HG03039 (cell line): ENCODE results near the gene FSTL4.

Source experiments
- ATAC-seq: cut with Tn5 transposase; IDR thresholded peaks from one replicate; pipeline ENCODE4 v1.9.1; 2021; ENCODE audit warnings: mild to moderate bottlenecking, moderate library complexity; ENCODE audit not compliant: unreplicated experiment

The FSTL4 gene

GRCh38 chr5:133332439-133333024 is 279.8 kb downstream of the FSTL4 start:
- no peak for ATAC-seq

GRCh38 chr5:133331941-133332340 is 280.4 kb downstream of the FSTL4 start:
- ATAC-seq: no peak

DNA sequence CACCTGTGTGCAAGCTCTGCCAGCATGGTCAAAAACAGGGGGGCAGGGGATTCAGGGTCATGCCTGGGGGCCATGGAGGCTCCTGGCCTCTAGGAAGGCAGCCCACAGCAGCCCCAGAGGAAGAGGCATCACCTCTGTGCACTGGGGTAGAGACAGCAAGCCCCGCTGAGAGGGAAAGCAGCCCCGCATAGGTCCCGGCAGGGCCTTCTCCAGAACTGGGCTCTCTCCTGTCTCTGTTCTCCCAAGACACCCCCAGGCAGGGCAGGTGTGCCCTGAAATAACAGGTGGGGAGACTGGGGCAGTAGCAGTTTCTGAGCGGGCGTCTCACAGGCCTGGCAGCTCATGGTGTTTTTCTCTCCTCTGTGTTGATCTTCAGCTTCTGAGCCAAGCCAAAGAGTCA is 281.4 kb downstream of the FSTL4 start:
- no peak for ATAC-seq

- no peak for ATAC-seq
Measured at GRCh38 chr5:133328800-133329199, 283.5 kb downstream of the FSTL4 start.

DNA sequence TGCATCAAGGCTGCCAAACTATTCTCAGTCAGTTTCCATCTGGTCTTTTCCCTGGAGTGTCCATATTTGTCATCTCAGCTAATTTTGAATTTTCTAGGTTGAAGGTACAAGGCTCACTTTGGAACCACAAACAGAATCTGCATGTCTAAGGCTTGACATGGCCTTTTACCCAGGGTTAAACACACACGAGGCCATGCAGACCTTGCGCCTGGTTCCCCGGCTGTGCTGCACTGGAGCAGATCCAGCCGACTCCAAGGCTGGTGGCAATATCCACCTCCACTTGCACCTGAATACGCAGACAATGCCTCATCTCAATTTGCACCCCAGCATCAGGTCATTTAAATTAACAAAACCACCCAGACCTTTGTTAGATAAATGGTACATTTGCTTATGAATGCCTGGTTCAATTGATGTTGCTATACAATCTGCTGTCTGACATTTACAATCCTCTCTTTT is 284.4 kb downstream of the FSTL4 start:
- ATAC-seq: no peak

DNA sequence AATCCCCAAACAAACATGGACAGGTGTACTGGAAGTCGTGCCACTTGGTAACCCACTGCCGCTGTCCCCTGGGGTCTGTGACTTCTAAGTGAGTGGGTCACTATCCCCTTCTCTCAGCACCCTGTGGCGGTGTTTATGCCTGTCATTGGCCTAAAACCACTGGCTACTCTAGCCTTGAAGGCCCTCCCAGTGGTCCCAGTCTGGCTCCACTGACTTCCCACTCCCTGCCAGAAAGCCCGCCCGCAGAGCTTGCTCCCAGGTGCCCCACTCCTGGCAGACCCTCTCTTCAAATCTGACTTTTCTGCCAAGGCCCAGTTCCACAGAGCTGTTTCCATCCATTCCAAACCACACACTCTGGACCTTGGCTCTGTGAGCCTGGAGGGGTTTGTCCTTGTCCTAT is 286.0 kb downstream of the FSTL4 start:
- no peak for ATAC-seq

- no peak for ATAC-seq
Measured at GRCh38 chr5:133325864-133326263, 286.5 kb downstream of the FSTL4 start.

GRCh38 chr5:133324926-133325325 is 287.4 kb downstream of the FSTL4 start:
- ATAC-seq: no peak

- ATAC-seq: no peak
Measured at GRCh38 chr5:133323494-133324457, 288.6 kb downstream of the FSTL4 start.

GRCh38 chr5:133322743-133323142 is 289.6 kb downstream of the FSTL4 start:
- ATAC-seq: no peak

GRCh38 chr5:133321833-133322420 is 290.4 kb downstream of the FSTL4 start:
- ATAC-seq: no peak

DNA sequence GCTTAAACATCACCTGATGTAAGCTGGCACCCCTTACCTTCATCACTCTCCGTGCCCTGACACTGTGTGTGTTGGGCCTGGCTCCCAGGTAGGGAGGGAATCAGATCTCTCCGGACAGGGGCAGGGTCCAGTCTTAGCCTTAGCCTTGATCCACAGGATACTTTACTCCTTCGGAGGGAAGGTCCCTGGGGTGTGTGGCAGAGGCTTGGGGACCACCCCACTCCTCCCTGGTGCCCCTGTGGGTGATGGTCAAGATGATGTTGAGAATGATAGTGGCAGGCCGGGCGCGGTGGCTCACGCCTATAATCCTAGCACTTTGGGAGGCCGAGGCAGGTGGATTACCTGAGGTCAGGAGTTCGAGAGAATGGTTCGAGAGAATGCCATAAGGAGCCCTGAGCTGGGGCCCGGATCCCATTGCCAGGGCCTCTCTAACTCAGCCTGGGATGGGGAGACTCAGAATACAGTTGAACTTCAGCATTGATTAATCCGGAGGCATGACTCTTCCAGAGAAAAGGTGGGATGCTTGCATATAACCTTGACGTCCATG is 291.0 kb downstream of the FSTL4 start:
- ATAC-seq: no peak

- no peak for ATAC-seq
Measured at GRCh38 chr5:133319905-133320520, 292.3 kb downstream of the FSTL4 start.

- no peak for ATAC-seq
Measured at GRCh38 chr5:133319244-133319643, 293.1 kb downstream of the FSTL4 start.

DNA sequence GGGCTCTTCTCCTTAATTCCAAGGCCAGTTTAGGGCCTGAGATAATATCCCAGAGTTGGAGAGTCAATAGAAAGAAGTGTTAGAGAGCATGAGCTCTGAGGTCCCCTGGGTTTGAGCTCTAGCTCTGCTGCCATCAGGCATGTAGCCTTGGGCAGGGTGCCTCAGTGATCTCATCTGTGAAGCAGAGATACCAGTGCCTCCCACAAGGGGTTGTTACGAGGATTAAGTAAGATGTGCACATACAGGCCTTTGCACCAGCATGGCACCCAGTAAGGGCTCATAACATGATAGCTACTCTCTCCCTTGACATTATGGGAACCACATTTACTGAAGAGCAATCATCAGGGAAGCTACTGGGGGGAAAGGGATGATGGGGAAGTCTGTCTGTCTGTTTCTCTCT is 294.8 kb downstream of the FSTL4 start:
- ATAC-seq: no peak

- ATAC-seq: no peak
Measured at GRCh38 chr5:133316346-133317343, 295.7 kb downstream of the FSTL4 start.

DNA sequence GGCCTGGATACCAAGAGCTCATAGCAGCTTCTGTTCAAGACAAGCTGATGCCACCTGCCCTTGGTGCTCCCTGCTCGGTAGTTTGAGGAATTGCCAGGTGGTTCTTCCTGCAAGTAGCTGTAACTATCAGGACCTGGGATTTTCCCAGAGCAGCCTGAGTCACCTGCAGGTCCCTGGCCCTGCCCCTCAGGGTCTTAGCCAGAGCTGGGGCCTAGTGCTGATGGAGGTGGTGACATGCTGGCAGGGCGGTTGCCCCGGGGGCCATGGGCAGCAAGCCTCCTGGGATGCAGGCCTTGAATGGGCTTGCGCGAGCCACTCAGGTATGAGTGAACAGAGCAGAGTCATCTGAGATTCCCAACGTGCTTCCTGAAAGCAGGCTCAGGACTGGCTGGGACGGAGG is 298.3 kb downstream of the FSTL4 start:
- no peak for ATAC-seq

- no peak for ATAC-seq
Measured at GRCh38 chr5:133311176-133311575, 301.2 kb downstream of the FSTL4 start.

GRCh38 chr5:133309984-133310621 is 302.2 kb downstream of the FSTL4 start:
- no peak for ATAC-seq
